Measurements from ENCODE around the gene ASB15. TPM values are rescaled to one million over a fixed set of nuclear protein-coding genes. Genes with fewer than 3 reads are reported as not detected.
"Not testable (repeated sequence)": the region's sequence is repeated elsewhere in the genome, so short reads cannot be mapped to it uniquely, and the experiment has no call there.

The ASB15 gene
- total and polyA plus RNA-seq, 8 donors, result 0.04 TPM; not detected in 7

GRCh38 chr7:123628829-123629228 lies 27.2 kb downstream of the ASB15 start:
- Histone ChIP-seq H3K27me3 (no peaks in the 10 kb centered on the region), H3K4me3 (no peak overlapping the region), H3K36me3 (no peaks in the 10 kb centered on the region), H3K9me3 (no peaks in the 10 kb centered on the region), H3K27ac (no peak overlapping the region), H3K4me1 (no peaks in the 10 kb centered on the region)
- 90 to 94% methylated on average over 5 of the region's 5 CpGs for WGBS, 2 donors
- no peak for TF ChIP-seq CTCF (IDR thresholded peaks at IDR 0.05)
- ATAC-seq, result no peak
- FAIRE-seq, result no peak
- intact Hi-C loops (cut with DNase I), result no loop called here
- no peak for DNase-seq

GRCh38 chr7:123629281-123629680 lies 27.7 kb downstream of the ASB15 start:
- Histone ChIP-seq H3K4me1 (no peaks in the 10 kb centered on the region), H3K9me3 (no peaks in the 10 kb centered on the region), H3K36me3 (no peaks in the 10 kb centered on the region), H3K4me3 (no peak overlapping the region), H3K27ac (no peak overlapping the region), H3K27me3 (no peaks in the 10 kb centered on the region)
- WGBS, 2 donors, result 74 to 75% methylated on average over 1 of the region's 1 CpG
- no peak for ATAC-seq
- intact Hi-C loops (cut with DNase I), result no loop called here
- TF ChIP-seq CTCF (IDR thresholded peaks at IDR 0.05), result no peak
- no peak for FAIRE-seq
- DNase-seq, result no peak

GRCh38 chr7:123632808-123633207 lies 31.2 kb downstream of the ASB15 start:
- Histone ChIP-seq H3K4me1 (no peaks in the 10 kb centered on the region), H3K9me3 (no peaks in the 10 kb centered on the region), H3K27me3 (no peaks in the 10 kb centered on the region), H3K36me3 (no peaks in the 10 kb centered on the region), H3K4me3 (no peak overlapping the region), H3K27ac (no peak overlapping the region)
- no peak for ATAC-seq
- DNase-seq, result no peak
- FAIRE-seq, result no peak
- intact Hi-C loops (cut with DNase I), result loop anchor here in 1 of 3 donors (10.0 kb wide), 1 partner anchor 232 kb away; no protein-coding TSS in a partner anchor
- WGBS, 2 donors, result 79 to 85% methylated on average over 2 of the region's 2 CpGs
- no peak for TF ChIP-seq CTCF (IDR thresholded peaks at IDR 0.05)

- Histone ChIP-seq H3K4me3 (no peak overlapping the region), H3K36me3 (no peaks in the 10 kb centered on the region), H3K9me3 (no peaks in the 10 kb centered on the region), H3K4me1 (no peaks in the 10 kb centered on the region), H3K27ac (no peak overlapping the region), H3K27me3 (no peaks in the 10 kb centered on the region)
- TF ChIP-seq CTCF (IDR thresholded peaks at IDR 0.05), result no peak
- intact Hi-C loops (cut with DNase I), result loop anchor here in 1 of 3 donors (10.0 kb wide), 1 partner anchor 231 kb away; no protein-coding TSS in a partner anchor
- FAIRE-seq (no peak), ATAC-seq (no peak), DNase-seq (no peak)
- 81 to 88% methylated on average over 7 of the region's 7 CpGs for WGBS, 2 donors
Observed at GRCh38 chr7:123633553-123633952, 31.9 kb downstream of the ASB15 start.

GRCh38 chr7:123634011-123634573 lies 32.5 kb downstream of the ASB15 start:
- not testable (repeated sequence) for ATAC-seq, H3K27me3 ChIP-seq, H3K36me3 ChIP-seq, H3K4me3 ChIP-seq, DNase-seq, FAIRE-seq, H3K9me3 ChIP-seq, H3K27ac ChIP-seq, H3K4me1 ChIP-seq
- WGBS, 2 donors, result 75 to 82% methylated on average over 2 of the region's 2 CpGs
- intact Hi-C loops (cut with DNase I), result loop anchor here in 1 of 3 donors (10.0 kb wide), 1 partner anchor 231 kb away; no protein-coding TSS in a partner anchor

All from pancreas (tissue), 10 donors.